ENCODE data around the gene TPCN2.
A peak's percentile ranks its signal among the peaks of the same experiment; 100 is the strongest.

Gene TPCN2

GRCh38 chr11:69085490-69086095, 36.9 kb downstream of the TPCN2 start:
- DNase-seq (ENCODE audit: low read depth): no peak
- TF ChIP-seq CTCF (IDR thresholded peaks at IDR 0.05; ENCODE audit: low read depth, low read length, missing control alignments): no peak
- no peak overlapping the region for H3K4me3 ChIP-seq (ENCODE audit: low read depth, low read length)
- in situ Hi-C loops (cut with HindIII; ENCODE audit: low sequenced_read_pairs): loop anchor here (25.0 kb wide), 1 partner anchor 448 kb away; no protein-coding TSS in a partner anchor

GRCh38 chr11:69086152-69087132, 37.7 kb downstream of the TPCN2 start:
- in situ Hi-C loops (cut with HindIII; ENCODE audit: low sequenced_read_pairs): loop anchor here (25.0 kb wide), 1 partner anchor 449 kb away; no protein-coding TSS in a partner anchor
- no peak for DNase-seq (ENCODE audit: low read depth)
- no peak overlapping the region for H3K4me3 ChIP-seq (ENCODE audit: low read depth, low read length)
- no peak for TF ChIP-seq CTCF (IDR thresholded peaks at IDR 0.05; ENCODE audit: low read depth, low read length, missing control alignments)

GRCh38 chr11:69087133-69087524, 38.4 kb downstream of the TPCN2 start:
- DNase-seq (ENCODE audit: low read depth): no peak
- H3K4me3 ChIP-seq (ENCODE audit: low read depth, low read length): no peak overlapping the region
- TF ChIP-seq CTCF (IDR thresholded peaks at IDR 0.05; ENCODE audit: low read depth, low read length, missing control alignments): no peak
- in situ Hi-C loops (cut with HindIII; ENCODE audit: low sequenced_read_pairs): loop anchor here (25.0 kb wide), 1 partner anchor 450 kb away; no protein-coding TSS in a partner anchor

- in situ Hi-C loops (cut with HindIII; ENCODE audit: low sequenced_read_pairs): loop anchor here (25.0 kb wide), 1 partner anchor 451 kb away; no protein-coding TSS in a partner anchor
- no peak for DNase-seq (ENCODE audit: low read depth)
- no peak for TF ChIP-seq CTCF (IDR thresholded peaks at IDR 0.05; ENCODE audit: low read depth, low read length, missing control alignments)
- no peak overlapping the region for H3K4me3 ChIP-seq (ENCODE audit: low read depth, low read length)
Observed at GRCh38 chr11:69087811-69088210, 39.1 kb downstream of the TPCN2 start.

GRCh38 chr11:69088676-69089146, 40.0 kb downstream of the TPCN2 start:
- peak; percentile 79 for TF ChIP-seq CTCF (IDR thresholded peaks at IDR 0.05; ENCODE audit: low read depth, low read length, missing control alignments)
- DNase-seq (ENCODE audit: low read depth): peak; percentile 71
- H3K4me3 ChIP-seq (ENCODE audit: low read depth, low read length): no peak overlapping the region
- in situ Hi-C loops (cut with HindIII; ENCODE audit: low sequenced_read_pairs): loop anchor here (25.0 kb wide), 1 partner anchor 451 kb away; no protein-coding TSS in a partner anchor

- no peak overlapping the region for H3K4me3 ChIP-seq (ENCODE audit: low read depth, low read length)
- peak; percentile 76 for DNase-seq (ENCODE audit: low read depth)
- in situ Hi-C loops (cut with HindIII; ENCODE audit: low sequenced_read_pairs): loop anchor here (25.0 kb wide), 1 partner anchor 452 kb away; no protein-coding TSS in a partner anchor
- TF ChIP-seq CTCF (IDR thresholded peaks at IDR 0.05; ENCODE audit: low read depth, low read length, missing control alignments): no peak
Observed at GRCh38 chr11:69089258-69089657, 40.5 kb downstream of the TPCN2 start.
